ENCODE data around the gene ATAD1. TPM values are rescaled to one million over a fixed set of nuclear protein-coding genes. Genes with fewer than 3 reads are reported as not detected.

Gene ATAD1
- total and polyA plus RNA-seq, 10 of the 15 experiments (the other 5 are each of a cell fraction or from before 2014, with no cell fraction given), result 24.7 to 59.3 (median 41.1) TPM

GRCh38 chr10:87798082-87798481, 19.9 kb downstream of the ATAD1 start:
- RAD21 ChIA-PET (ENCODE audit: unreplicated experiment), result interaction anchor here (1.6 kb wide), 1 partner anchor 25 kb away, joined by 5 read pairs; no protein-coding TSS in a partner anchor
- Histone ChIP-seq H4K20me1 (ENCODE audit: control insufficient read depth, insufficient read depth) (no peaks in the 10 kb centered on the region), H3K4me2 (ENCODE audit: control insufficient read depth, insufficient read depth) (peak overlapping the region; percentile 3; the same call in 1 of the 2 replicates), H3K4me1 (ENCODE audit: control insufficient read depth, insufficient read depth, low read length) (peaks cover 18% of the 10 kb centered on the region), H3K79me2 (ENCODE audit: control insufficient read depth, insufficient read depth, low read length) (peaks cover 54% of the 10 kb centered on the region), H3K4me3 (no peak overlapping the region), H3K27ac (ENCODE audit: control insufficient read depth, insufficient read depth) (no peak overlapping the region), H3K9me3 (replicated peaks; ENCODE audit: control insufficient read depth, insufficient read depth, low read length) (peaks cover 6% of the 10 kb centered on the region), H3K27me3 (replicated peaks in 1 of 2; ENCODE audit: control insufficient read depth in 2 of 2, insufficient read depth in 2 of 2, low read length in 1 of 2) (no peaks in the 10 kb centered on the region), H2AFZ (ENCODE audit: control insufficient read depth, low read depth, low read length) (no peak overlapping the region), H3K9ac (ENCODE audit: control insufficient read depth, insufficient read depth, low read length) (no peak overlapping the region), H3K36me3 (ENCODE audit: control insufficient read depth in 2 of 2, insufficient read depth in 2 of 2, low read length in 1 of 2) (peaks cover 1 to 12% of the 10 kb centered on the region in 2 experiments)
- ATAC-seq (peak; percentile 37; the same call in 2 of the 3 replicates), FAIRE-seq (no peak), DNase-seq (ENCODE audit: low read depth, low spot score) (no peak)
- SMC1A ChIA-PET (ENCODE audit: uncharacterized antibody, unreplicated experiment), result interaction anchor here (0.6 to 2.2 kb wide), 6 partner anchors 12 to 789 kb away, joined by 3 to 8 read pairs (median 3); partner anchors contain the start of gene ATAD1
- CTCF ChIA-PET, result interaction anchor here (1.5 to 5.5 kb wide), 3 partner anchors 16 to 53 kb away, joined by 4 to 24 read pairs (median 4); no protein-coding TSS in a partner anchor
- POLR2A ChIA-PET, result interaction anchor here (0.7 to 2.8 kb wide), 3 partner anchors 14 to 21 kb away, joined by 3 to 11 read pairs (median 8); partner anchors contain the start of gene ATAD1
- TF ChIP-seq SMAD5 (IDR thresholded peaks at IDR 0.05; ENCODE audit: low read depth) (no peak), ZBTB33 (IDR thresholded peaks at IDR 0.05) (no peak), ZNF274 (IDR thresholded peaks at IDR 0.05; ENCODE audit: insufficient read depth, insufficient read length) (no peak), RCOR1 (conservative IDR thresholded peaks at IDR 0.05; ENCODE audit: low read depth, low read length) (no peak), LARP7 (IDR thresholded peaks at IDR 0.05) (no peak), PAX8 (IDR thresholded peaks at IDR 0.05) (no peak)
- 77% methylated on average over 5 of the region's 5 CpGs for WGBS (ENCODE audit: insufficient coverage, insufficient replicate concordance, low lambda C conversion rate, missing lambda C conversion rate)
- intact Hi-C loops (cut with micrococcal nuclease; ENCODE audit: unreplicated experiment) (no loop called here), in situ Hi-C loops (cut with MboI) (no loop called here)
- BruUV-seq (replicated peaks), result no TSS peak

Measured in GM12878 (cell line).